Kidney (tissue), 14 donors: ENCODE results near the gene SUOX. TPM values are rescaled to one million over a fixed set of nuclear protein-coding genes. Genes with fewer than 3 reads are reported as not detected.

ENCODE experiments used
- DNase-seq, 5 donors: peaks; one replicate each; pipeline ENCODE4 v3.0.0-alpha.2; 2013 to 2020
- FAIRE-seq: peaks from 2 replicates; lab custom pipeline; 2012; peaks lifted over from hg19 to GRCh38; lab: Jason Lieb, UNC
- H3K27ac ChIP-seq, 2 donors: one replicate each; pipeline ENCODE4 v1.7.0; 2013; ENCODE audit warnings: low read depth in 2 of 2, low read length in 2 of 2, inconsistent platforms in 1 of 2
- H3K27me3 ChIP-seq: one replicate; pipeline ENCODE4 v1.7.1; 2013; ENCODE audit warnings: low read length, inconsistent platforms; ENCODE audit not compliant: control insufficient read depth, insufficient read depth
- H3K36me3 ChIP-seq, 3 donors: one replicate each; pipeline versions ENCODE4 v1.7.0 to v1.7.1; 2013; ENCODE audit warnings: low read length in 3 of 3, control low read depth in 1 of 3, inconsistent platforms in 1 of 3; ENCODE audit not compliant: insufficient read depth in 3 of 3, control insufficient read depth in 2 of 3
- H3K4me1 ChIP-seq, 3 donors: one replicate each; pipeline versions ENCODE4 v1.7.0 to v1.7.1; 2013; ENCODE audit warnings: low read length in 3 of 3, inconsistent platforms in 1 of 3, low read depth in 1 of 3; ENCODE audit not compliant: control insufficient read depth in 2 of 3, insufficient read depth in 2 of 3
- H3K4me3 ChIP-seq, 3 donors: one replicate each; pipeline versions ENCODE4 v1.7.0 to v1.8.1; 2013; ENCODE audit warnings: low read length in 3 of 3, control low read depth in 1 of 3, inconsistent platforms in 1 of 3
- H3K9ac ChIP-seq, 3 donors: one replicate each; pipeline versions ENCODE4 v1.7.0 to v1.7.1; 2013; ENCODE audit warnings: low read length in 3 of 3, control low read depth in 1 of 3, inconsistent platforms in 1 of 3
- H3K9me3 ChIP-seq, 3 donors: one replicate each; pipeline versions ENCODE4 v1.7.0 to v1.7.1; 2013; ENCODE audit warnings: low read length in 3 of 3, control low read depth in 1 of 3, inconsistent platforms in 1 of 3; ENCODE audit not compliant: control insufficient read depth in 2 of 3, insufficient read depth in 1 of 3
- CTCF ChIP-seq: IDR thresholded peaks from 3 replicates; pipeline ENCODE4 v1.5.1; 2012; ENCODE audit warnings: mild to moderate bottlenecking, moderate library complexity, borderline replicate concordance; ENCODE audit not compliant: insufficient read depth; ENCODE audit errors: extremely low read depth
- intact Hi-C: fragments of 100-400 bp; cut with DNase I; formaldehyde crosslinking; loops from one replicate; pipeline ENCODE4 v1.11.1; 2022
- polyA plus RNA-seq: library from polyadenylated mRNA; stranded (reverse); fragments of 350-450 nt; fragmentation: Illumina TruSeq; extraction: RNeasy Lipid Tissue Mini Kit (QIAGEN cat#74804); gene quantifications from one replicate; pipeline ENCODE4 v1.2.3, GENCODE V29; 2014; ENCODE audit warnings: low read depth, low replicate concordance; ENCODE audit not compliant: insufficient read depth
- total RNA-seq: library from RNA; stranded (reverse); fragmentation: NEBNext Ultra II Directional; extraction: Animal tissue kit (Norgen Biotek cat#: 25700); gene quantifications from one replicate; pipeline ENCODE4 v1.2.1, GENCODE V29; 2021
- donor health status: control.
- donor health status: control.
- donor health status: control.
- donor health status: control.
- donor health status: control.
- donor health status: DM: yes; HTN: yes; CAD: no.
- donor health status: Normal renal cell carcinoma (clear cell type).

Gene SUOX
- total and polyA plus RNA-seq, 2 donors from 2014 or later: 33.1 to 61.1 TPM

- H3K4me3 ChIP-seq: peak overlapping the region; percentile 47 to 75 (median 74)
- peak overlapping the region; percentile 2 to 77 (median 68) for H3K9ac ChIP-seq
- TF ChIP-seq CTCF: no peak
- no peaks in the 10 kb centered on the region for H3K9me3 ChIP-seq
- intact Hi-C loops: no loop called here
- H3K36me3 ChIP-seq: peaks cover 0 to 10% (median 9%) of the 10 kb centered on the region in 3 donors
- FAIRE-seq (no peak), DNase-seq (peak; percentile 84 to 95 (median 89))
- H3K4me1 ChIP-seq: peaks cover 0 to 5% (median 2%) of the 10 kb centered on the region in 3 donors
- H3K27me3 ChIP-seq: no peaks in the 10 kb centered on the region
- peak overlapping the region; percentile 87 to 92 for H3K27ac ChIP-seq
These were observed 10.8 kb downstream of the SUOX start for GRCh38 chr12:56007564-56008559.

- H3K9me3 ChIP-seq: no peaks in the 10 kb centered on the region
- no peak for TF ChIP-seq CTCF
- intact Hi-C loops: no loop called here
- H3K27me3 ChIP-seq: no peaks in the 10 kb centered on the region
- H3K9ac ChIP-seq: no peak overlapping the region
- peaks cover 0 to 13% (median 11%) of the 10 kb centered on the region in 3 donors for H3K4me1 ChIP-seq
- no peak overlapping the region for H3K27ac ChIP-seq
- FAIRE-seq: no peak
- H3K4me3 ChIP-seq: no peak overlapping the region
- DNase-seq: no peak
- H3K36me3 ChIP-seq: no peaks in the 10 kb centered on the region
These were observed 13.1 kb downstream of the SUOX start for GRCh38 chr12:56010111-56010570.

- H3K4me1 ChIP-seq: peaks cover 0 to 13% (median 11%) of the 10 kb centered on the region in 3 donors
- H3K9me3 ChIP-seq: no peaks in the 10 kb centered on the region
- intact Hi-C loops: no loop called here
- no peak overlapping the region for H3K9ac ChIP-seq
- H3K4me3 ChIP-seq: no peak overlapping the region
- FAIRE-seq (no peak), DNase-seq (no peak)
- TF ChIP-seq CTCF: no peak
- no peaks in the 10 kb centered on the region for H3K27me3 ChIP-seq
- no peak overlapping the region for H3K27ac ChIP-seq
- no peaks in the 10 kb centered on the region for H3K36me3 ChIP-seq
These were observed 14.5 kb downstream of the SUOX start for GRCh38 chr12:56011509-56012090.
